ENCODE measurements around the gene HOXC9.

DNA sequence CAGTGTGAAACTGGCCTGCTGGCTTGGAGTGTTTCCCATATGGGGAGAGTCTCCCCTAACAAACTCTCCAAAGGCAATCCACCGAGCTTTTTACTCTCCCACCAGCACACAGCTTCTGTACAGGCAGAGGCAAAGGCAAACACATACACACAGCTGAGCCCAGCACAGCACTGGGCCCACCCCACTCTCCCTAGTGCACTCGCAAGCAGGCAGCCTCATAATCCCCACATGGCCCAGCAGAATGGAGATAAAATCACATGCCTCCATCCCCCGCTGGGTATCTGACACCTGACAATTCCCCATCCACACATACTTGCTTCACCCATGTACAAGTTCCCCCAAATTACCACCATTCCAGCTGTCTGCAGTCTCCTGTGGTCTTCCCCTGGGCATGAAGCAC is 41.8 kb upstream of the HOXC9 start:
- TF ChIP-seq, protein P1, sequence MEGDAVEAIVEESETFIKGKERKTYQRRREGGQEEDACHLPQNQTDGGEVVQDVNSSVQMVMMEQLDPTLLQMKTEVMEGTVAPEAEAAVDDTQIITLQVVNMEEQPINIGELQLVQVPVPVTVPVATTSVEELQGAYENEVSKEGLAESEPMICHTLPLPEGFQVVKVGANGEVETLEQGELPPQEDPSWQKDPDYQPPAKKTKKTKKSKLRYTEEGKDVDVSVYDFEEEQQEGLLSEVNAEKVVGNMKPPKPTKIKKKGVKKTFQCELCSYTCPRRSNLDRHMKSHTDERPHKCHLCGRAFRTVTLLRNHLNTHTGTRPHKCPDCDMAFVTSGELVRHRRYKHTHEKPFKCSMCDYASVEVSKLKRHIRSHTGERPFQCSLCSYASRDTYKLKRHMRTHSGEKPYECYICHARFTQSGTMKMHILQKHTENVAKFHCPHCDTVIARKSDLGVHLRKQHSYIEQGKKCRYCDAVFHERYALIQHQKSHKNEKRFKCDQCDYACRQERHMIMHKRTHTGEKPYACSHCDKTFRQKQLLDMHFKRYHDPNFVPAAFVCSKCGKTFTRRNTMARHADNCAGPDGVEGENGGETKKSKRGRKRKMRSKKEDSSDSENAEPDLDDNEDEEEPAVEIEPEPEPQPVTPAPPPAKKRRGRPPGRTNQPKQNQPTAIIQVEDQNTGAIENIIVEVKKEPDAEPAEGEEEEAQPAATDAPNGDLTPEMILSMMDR (IDR thresholded peaks at IDR 0.05 in 4 of 5, conservative IDR thresholded peaks at IDR 0.05 in 1 of 5) = no peak
- TF ChIP-seq POLR2A (IDR thresholded peaks at IDR 0.05) = no peak
